GM21723 (cell line): ENCODE data around the gene UBQLN1.
"Not testable (repeated sequence)": the region's sequence is repeated elsewhere in the genome, so short reads cannot be mapped to it uniquely, and the experiment has no call there.

Source experiments
- ATAC-seq: cut with Tn5 transposase; IDR thresholded peaks from one replicate; pipeline ENCODE4 v1.9.1; 2021; ENCODE audit warnings: mild to moderate bottlenecking, moderate library complexity; ENCODE audit not compliant: unreplicated experiment

The UBQLN1 gene

DNA sequence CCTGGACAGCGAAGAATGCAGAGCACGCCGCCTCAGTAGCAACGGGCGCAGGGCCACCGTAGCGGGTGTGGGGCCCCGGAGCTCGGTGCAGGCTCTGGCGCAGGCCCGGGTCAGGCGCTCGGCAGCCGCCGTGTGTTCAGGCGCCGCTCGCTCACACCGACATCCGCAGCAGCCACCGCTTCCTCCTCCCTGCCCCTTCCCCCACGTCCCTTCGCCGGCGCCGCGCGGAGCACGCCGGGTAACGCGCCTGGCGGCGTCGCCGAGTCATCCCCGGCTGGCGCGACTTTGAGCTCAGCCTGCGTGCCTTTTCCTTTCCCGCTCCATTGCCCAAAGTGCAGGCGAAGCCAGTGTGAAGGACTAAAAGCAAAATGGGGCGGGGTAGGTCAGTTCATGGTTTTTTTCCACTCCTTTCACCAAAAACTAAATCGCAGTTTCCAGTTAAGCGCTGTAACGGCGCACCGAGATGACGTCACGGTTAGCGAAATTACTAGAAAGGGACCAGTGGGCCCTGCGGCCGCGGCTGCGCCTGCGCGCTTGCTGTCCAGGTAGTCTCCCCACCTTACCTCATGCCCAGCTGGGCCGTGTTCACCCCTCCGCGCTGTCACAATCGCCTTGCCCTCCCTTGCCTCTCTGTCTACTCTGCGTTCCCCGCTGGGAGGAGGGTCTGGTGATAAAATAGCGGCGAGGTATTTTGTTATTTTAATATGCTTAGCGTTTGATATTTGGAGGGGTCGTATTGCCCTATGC lies at the start of gene UBQLN1:
Gene UBQLN1 (minus strand): TSS at position 191 of the 747 bp plus-strand sequence. CDS start 279 bp downstream, outside the sequence.
- ATAC-seq, result peak; percentile 80

- peak; percentile 76 for ATAC-seq
These were observed 46.7 kb upstream of the UBQLN1 start for GRCh38 chr9:83754383-83754977.

DNA sequence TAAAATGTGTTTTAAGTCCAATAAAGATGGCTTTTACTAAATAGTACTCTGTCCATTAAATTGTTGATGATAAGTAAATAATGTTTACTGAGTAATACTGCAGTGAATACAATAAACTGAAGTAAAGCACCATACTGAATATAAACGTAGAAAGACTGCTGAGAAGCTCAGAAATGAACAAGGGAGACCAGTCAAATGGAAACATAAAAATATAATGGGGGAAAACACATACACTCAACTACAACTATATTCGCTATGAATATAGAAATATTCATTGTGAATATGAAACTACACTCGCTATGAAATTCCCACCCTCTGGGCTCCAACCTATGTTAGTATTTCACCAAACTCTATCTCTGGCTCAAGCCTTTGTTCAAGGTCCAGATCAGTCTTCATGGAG lies 41.9 kb upstream of the UBQLN1 start:
- ATAC-seq, result no peak

- no peak for ATAC-seq
These were observed 36.4 kb upstream of the UBQLN1 start for GRCh38 chr9:83744206-83744605.

DNA sequence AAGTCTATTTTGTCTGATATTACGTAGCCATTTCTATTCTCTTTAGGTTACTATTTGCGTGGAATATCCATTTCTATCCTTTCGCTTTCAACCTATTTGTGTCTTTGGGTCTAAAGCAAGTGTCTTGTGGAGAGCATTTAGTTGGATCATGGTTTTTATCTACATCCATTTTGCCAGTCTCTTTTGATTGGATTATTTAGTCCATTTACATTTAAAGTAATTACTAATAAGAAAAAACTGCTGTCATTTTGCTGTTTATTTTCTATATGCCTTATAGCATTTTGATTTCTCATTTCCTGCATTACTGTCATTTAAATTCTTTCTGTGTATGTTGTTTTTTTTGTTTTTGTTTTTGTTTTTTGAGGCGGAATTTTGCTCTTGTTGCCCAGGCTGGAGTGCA lies 26.0 kb upstream of the UBQLN1 start:
- ATAC-seq, result no peak

DNA sequence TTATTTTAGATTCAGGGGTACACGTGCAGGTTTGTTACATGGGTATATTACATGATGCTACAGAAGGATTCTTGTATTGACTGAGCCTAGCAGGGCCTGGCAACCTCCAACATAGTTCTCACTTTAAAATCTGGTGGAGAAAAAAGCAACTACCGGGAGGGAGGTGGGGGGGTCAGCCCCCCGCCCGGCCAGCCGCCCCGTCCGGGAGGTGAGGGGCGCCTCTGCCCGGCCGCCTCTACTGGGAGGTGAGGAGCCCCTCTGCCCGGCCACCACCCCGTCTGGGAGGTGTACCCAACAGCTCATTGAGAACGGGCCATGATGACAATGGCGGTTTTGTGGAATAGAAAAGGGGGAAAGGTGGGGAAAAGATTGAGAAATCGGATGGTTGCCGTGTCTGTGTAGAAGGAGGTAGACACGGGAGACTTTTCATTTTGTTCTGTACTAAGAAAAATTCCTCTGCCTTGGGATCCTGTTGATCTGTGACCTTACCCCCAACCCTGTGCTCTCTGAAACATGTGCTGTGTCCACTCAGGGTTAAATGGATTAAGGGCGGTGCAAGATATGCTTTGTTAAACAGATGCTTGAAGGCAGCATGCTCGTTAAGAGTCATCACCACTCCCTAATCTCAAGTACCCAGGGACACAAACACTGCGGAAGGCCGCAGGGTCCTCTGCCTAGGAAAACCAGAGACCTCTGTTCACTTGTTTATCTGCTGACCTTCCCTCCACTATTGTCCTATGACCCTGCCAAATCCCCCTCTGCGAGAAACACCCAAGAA lies 21.0 kb upstream of the UBQLN1 start:
- not testable (repeated sequence) for ATAC-seq

- no peak for ATAC-seq
These were observed 16.7 kb upstream of the UBQLN1 start for GRCh38 chr9:83724436-83724835.

- no peak for ATAC-seq
These were observed 15.2 kb upstream of the UBQLN1 start for GRCh38 chr9:83722726-83723495.

DNA sequence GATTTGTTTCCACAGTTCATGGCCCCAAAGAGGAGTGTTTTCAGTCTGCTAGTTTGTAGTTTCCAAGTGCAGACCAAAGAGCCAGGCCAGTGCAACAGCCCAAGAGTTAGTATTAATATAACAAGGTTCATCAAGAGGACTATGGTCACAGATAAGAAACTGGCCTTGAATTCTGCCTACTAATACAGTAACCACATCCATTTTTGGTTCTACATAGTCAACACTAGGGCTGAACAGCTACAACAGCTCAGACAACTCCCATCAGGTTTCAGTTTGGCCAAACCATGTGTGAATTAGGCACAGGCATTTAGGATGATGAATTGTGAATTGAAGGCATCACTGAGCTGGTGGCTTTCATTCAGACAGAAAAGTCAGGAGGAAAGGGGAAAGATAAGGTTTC lies 13.8 kb upstream of the UBQLN1 start:
- ATAC-seq, result no peak

DNA sequence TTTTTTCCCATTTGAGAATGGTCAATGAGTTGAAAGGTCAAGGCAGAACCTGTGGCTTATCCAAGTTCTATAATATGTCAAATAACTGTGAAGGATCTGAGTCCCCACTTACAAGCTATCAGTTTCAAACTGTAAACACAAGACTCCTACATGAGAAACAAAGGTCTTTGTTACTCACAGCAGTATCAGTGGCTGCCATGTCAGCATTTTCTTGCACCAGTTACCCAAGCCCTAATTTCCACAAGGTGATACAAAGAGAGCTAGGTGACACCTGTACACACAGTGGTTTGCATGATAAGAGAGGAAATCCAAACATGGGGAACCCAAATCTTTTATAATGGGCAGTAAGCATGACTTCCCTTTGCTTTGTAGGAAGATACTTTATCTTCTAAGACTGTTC lies 8.0 kb upstream of the UBQLN1 start:
- ATAC-seq, result no peak

DNA sequence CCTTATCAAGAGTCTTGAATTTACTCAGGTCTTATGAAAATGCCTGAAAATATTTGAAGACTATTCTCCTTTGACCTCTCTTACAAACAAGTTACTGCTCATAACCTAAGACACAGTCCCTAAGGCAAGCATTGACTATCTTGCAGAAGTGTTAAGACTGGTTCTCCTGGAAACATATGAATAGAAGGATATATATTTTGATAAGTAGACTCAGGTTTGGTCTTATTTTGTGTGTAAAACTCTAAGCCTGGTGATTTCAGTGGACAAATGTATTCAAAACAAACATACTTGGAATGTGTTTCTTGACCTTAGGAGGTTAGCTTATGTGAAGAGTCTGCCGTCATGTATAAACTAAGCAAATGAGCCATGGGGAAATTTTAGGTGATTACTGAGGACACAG lies 7.5 kb upstream of the UBQLN1 start:
- ATAC-seq, result no peak

GRCh38 chr9:83714329-83714728 lies 6.6 kb upstream of the UBQLN1 start:
- ATAC-seq, result no peak

- ATAC-seq, result peak; percentile 62
These were observed 879 bp upstream of the UBQLN1 start for GRCh38 chr9:83708515-83709158.

DNA sequence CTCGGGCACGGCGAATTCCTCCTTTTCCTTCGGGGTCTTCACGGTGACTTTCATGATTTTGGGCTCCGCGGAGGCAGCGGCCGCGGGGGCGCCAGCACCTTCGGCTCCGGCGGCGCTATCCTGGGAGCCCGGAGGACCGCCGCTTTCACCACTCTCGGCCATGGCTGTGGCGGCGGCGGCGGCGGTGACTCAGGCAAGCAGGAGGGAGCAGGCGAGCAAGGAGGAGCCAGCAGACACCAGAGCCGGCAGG lies 315 bp downstream of the UBQLN1 start:
- ATAC-seq, result peak; percentile 60

GRCh38 chr9:83706676-83707517 lies 861 bp downstream of the UBQLN1 start:
- peak; percentile 23 for ATAC-seq

GRCh38 chr9:83705219-83705651 lies 2.5 kb downstream of the UBQLN1 start:
- not testable (repeated sequence) for ATAC-seq

- ATAC-seq, result no peak
These were observed 6.0 kb downstream of the UBQLN1 start for GRCh38 chr9:83701769-83702168.

DNA sequence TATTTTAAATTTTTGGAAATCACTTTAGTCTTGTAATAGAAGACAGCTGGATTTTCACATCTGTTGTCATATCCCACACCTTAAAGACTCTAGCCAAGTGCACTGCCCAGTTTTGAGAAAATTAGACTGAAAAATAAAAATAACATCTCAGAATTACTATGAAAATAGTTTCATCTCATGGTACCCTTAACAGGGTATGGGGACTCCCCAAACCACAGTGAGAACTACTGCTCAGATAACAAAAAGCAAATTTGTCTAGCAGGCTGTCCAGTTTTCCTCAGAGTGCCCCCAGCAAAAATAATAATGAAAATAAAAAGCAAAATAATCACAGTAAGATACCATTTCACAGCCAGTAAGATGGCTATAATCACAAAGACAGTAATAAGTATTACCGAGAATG lies 6.5 kb downstream of the UBQLN1 start:
- ATAC-seq, result no peak

DNA sequence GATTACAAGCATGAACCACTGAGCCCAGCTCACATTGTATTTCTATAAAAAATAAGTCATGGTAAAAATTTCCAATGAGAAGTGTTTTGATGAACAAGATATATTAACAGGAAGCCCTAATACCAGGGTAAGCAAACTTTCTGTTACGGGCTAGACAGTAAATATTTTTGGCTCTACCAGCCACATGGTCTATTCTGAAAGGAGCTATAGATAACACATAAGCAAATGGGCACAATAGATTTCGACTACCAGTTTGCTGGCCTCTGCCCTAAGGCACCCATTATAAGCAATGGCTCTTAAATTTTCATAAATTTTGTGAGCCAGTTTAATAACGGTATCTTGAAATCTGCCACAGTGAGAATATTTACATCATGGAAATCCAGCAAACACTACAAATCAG lies 8.1 kb downstream of the UBQLN1 start:
- ATAC-seq, result peak; percentile 34
